Erythroblast (primary cell): ENCODE measurements around the gene PSMD10.

Experiments used
- GATA1 ChIP-seq: IDR thresholded peaks from 2 replicates; pipeline ENCODE4 v1.6.1; 2011; ENCODE audit warnings: low read depth, mild to moderate bottlenecking, control low read depth, low read length, moderate library complexity
- POLR2A ChIP-seq: IDR thresholded peaks from 2 replicates; pipeline ENCODE4 v1.6.1; 2011; ENCODE audit warnings: mild to moderate bottlenecking, low read length

DNA sequence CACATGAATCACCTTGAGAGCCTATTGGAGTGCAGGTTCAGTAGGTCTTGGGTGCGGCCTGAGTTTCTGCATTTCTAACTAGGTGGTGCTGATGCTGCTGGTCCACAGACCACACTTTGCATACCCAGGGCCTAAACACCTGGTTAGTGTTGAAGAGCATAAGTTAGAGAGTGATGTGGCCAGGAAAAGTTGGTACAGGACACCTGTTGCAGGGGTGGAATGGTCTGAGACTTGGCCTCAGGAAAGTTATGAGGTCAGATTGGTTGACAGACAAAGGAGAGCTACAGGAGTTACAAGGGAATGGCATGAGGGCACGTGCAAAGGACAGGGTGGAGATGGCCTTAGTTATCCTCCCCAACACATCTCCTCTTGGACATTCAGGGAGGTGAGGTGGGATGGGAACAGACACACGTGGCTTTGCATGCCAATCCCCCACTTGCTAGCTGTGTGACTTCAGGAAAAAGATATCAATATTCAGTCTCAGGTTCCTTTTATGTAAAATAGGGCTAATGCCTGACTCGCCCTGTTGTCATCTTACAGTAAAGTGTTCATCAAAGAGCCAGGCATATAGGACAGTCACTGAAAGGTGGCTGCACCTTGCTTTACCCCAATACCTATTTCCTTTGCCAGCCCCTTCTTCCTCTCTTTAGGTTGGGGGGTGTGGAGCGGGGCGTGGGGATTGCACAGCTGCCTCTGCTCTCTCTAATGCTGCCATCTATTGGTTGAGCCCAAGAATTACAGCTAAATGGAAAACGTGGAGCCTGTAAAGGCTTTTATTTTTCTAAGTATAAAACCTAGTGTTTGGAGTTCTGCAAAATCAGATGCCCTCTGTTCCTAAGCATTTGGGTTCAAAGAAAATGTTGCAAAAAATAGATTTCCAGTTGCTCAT lies 47.7 kb upstream of the PSMD10 start:
- no peak for TF ChIP-seq POLR2A
- no peak for TF ChIP-seq GATA1
